Breast epithelium (tissue), 3 donors: ENCODE results near the gene SLC28A1.

Experiments used
- CTCF ChIP-seq, 3 donors: fragments of 450-650 bp; IDR thresholded peaks; one replicate each; pipeline ENCODE4 v1.5.1; 2016 to 2017; ENCODE audit warnings: antibody characterized with exemption in 3 of 3, mild to moderate bottlenecking in 3 of 3, moderate library complexity in 3 of 3
- POLR2A ChIP-seq: fragments of 450-650 bp; IDR thresholded peaks from one replicate; pipeline ENCODE4 v1.6.1; 2016; ENCODE audit warnings: antibody characterized with exemption, mild to moderate bottlenecking, moderate library complexity
- POLR2AphosphoS5 ChIP-seq, 3 donors: sonication (generic); formaldehyde crosslinking; IDR thresholded peaks; one replicate each; pipeline ENCODE4 v1.6.1; 2017; ENCODE audit warnings: antibody characterized with exemption in 3 of 3

DNA sequence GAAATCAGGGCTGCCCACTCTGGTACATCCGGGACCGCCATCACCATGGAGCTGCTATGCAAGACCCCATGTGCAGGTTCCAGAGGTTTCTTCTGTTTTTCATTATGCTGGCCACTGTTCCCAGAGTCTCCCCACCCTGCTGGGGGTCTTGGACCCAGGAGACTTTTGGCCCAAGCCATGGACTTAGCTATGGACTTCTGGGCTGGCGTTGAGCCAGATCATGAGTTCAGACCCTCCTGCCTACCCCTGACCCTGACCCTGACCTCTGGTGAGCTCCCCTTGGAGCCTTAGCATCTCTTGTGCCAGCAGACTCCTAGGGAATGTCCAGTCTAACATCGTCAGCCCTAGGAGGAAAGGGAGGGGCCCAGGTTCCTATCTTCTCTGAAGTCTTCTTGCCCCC lies 25.3 kb downstream of the SLC28A1 start:
- no peak for TF ChIP-seq CTCF (IDR thresholded peaks at IDR 0.05)
- no peak for TF ChIP-seq POLR2AphosphoS5 (IDR thresholded peaks at IDR 0.05)
- no peak for TF ChIP-seq POLR2A
